Dendritic cell treated with granulocyte-macrophage colony-stimulating factor and Interleukin-4, amounts not matched to agents 40 ng/mL and 50 ng/mL, for 4 days (primary cell): ENCODE data around the gene VANGL1.

ENCODE experiments used
- H3K27ac Mint-ChIP-seq: one replicate; pipeline ENCODE4 v1.8.0; 2022; ENCODE audit warnings: mild to moderate bottlenecking, mixed read lengths
- H3K27me3 Mint-ChIP-seq: one replicate; pipeline ENCODE4 v1.8.0; 2022; ENCODE audit warnings: mild to moderate bottlenecking, mixed read lengths
- H3K36me3 Mint-ChIP-seq: one replicate; pipeline ENCODE4 v1.8.0; 2022; ENCODE audit warnings: low read depth, mixed read lengths
- H3K4me1 Mint-ChIP-seq: one replicate; pipeline ENCODE4 v1.8.0; 2022; ENCODE audit warnings: low read depth, mixed read lengths
- H3K4me3 Mint-ChIP-seq: one replicate; pipeline ENCODE4 v1.8.0; 2022; ENCODE audit warnings: mild to moderate bottlenecking, moderate library complexity, mixed read lengths
- H3K9me3 Mint-ChIP-seq: one replicate; pipeline ENCODE4 v1.8.0; 2022; ENCODE audit warnings: mixed read lengths
- intact Hi-C: fragments of 100-400 bp; cut with micrococcal nuclease; formaldehyde crosslinking; loops from one replicate; pipeline ENCODE4 v1.15.0; 2022

Gene VANGL1

GRCh38 chr1:115685029-115685705 is 43.4 kb downstream of the VANGL1 start:
- Mint-ChIP-seq H3K36me3 (peaks cover 3% of the 10 kb centered on the region), H3K4me3 (no peak overlapping the region), H3K4me1 (no peaks in the 10 kb centered on the region), H3K27ac (no peak overlapping the region), H3K27me3 (no peaks in the 10 kb centered on the region), H3K9me3 (no peaks in the 10 kb centered on the region)
- intact Hi-C loops = no loop called here

- H3K9me3 Mint-ChIP-seq = no peaks in the 10 kb centered on the region
- H3K27ac Mint-ChIP-seq = no peak overlapping the region
- H3K36me3 Mint-ChIP-seq = peaks cover 19% of the 10 kb centered on the region
- H3K4me1 Mint-ChIP-seq = no peaks in the 10 kb centered on the region
- H3K4me3 Mint-ChIP-seq = no peak overlapping the region
- no peaks in the 10 kb centered on the region for H3K27me3 Mint-ChIP-seq
- intact Hi-C loops = no loop called here
Observed at GRCh38 chr1:115687744-115688143, 46.0 kb downstream of the VANGL1 start.

- intact Hi-C loops = no loop called here
- Mint-ChIP-seq H3K4me1 (no peaks in the 10 kb centered on the region), H3K36me3 (peaks cover 19% of the 10 kb centered on the region), H3K27ac (no peak overlapping the region), H3K27me3 (no peaks in the 10 kb centered on the region), H3K4me3 (no peak overlapping the region), H3K9me3 (no peaks in the 10 kb centered on the region)
Observed at GRCh38 chr1:115690972-115691371, 49.2 kb downstream of the VANGL1 start.

- Mint-ChIP-seq H3K4me1 (no peaks in the 10 kb centered on the region), H3K4me3 (no peak overlapping the region), H3K27ac (no peak overlapping the region), H3K36me3 (peaks cover 19% of the 10 kb centered on the region), H3K27me3 (no peaks in the 10 kb centered on the region), H3K9me3 (no peaks in the 10 kb centered on the region)
- intact Hi-C loops = no loop called here
Observed at GRCh38 chr1:115692224-115692623, 50.5 kb downstream of the VANGL1 start.

DNA sequence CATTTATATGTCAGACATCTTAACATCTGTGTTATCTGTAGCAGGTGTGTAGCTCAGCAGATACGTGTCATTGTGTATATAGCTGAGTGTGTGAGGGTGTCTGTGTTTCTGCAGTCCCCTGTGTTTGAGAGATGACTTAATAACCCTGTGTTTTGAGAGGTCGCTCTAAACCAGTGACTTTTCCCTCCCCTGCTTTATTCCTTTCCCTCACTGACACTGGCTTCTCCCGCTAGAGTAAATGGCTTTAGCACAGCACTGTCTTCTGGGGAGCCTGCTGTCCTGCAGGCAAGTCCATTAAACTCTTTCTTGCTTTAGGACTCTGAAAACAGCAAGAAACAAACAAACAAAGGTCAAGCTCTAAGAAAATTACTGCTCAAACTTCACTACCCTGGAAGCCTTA is 53.0 kb downstream of the VANGL1 start:
- peaks cover 4% of the 10 kb centered on the region for H3K27me3 Mint-ChIP-seq
- H3K36me3 Mint-ChIP-seq = peaks cover 19% of the 10 kb centered on the region
- no peak overlapping the region for H3K27ac Mint-ChIP-seq
- no peaks in the 10 kb centered on the region for H3K4me1 Mint-ChIP-seq
- intact Hi-C loops = no loop called here
- H3K4me3 Mint-ChIP-seq = no peak overlapping the region
- no peaks in the 10 kb centered on the region for H3K9me3 Mint-ChIP-seq

- intact Hi-C loops = no loop called here
- no peak overlapping the region for H3K27ac Mint-ChIP-seq
- H3K4me3 Mint-ChIP-seq = no peak overlapping the region
- peaks cover 12% of the 10 kb centered on the region for H3K27me3 Mint-ChIP-seq
- no peaks in the 10 kb centered on the region for H3K9me3 Mint-ChIP-seq
- no peaks in the 10 kb centered on the region for H3K4me1 Mint-ChIP-seq
- no peaks in the 10 kb centered on the region for H3K36me3 Mint-ChIP-seq
Observed at GRCh38 chr1:115697619-115698018, 55.8 kb downstream of the VANGL1 start.

DNA sequence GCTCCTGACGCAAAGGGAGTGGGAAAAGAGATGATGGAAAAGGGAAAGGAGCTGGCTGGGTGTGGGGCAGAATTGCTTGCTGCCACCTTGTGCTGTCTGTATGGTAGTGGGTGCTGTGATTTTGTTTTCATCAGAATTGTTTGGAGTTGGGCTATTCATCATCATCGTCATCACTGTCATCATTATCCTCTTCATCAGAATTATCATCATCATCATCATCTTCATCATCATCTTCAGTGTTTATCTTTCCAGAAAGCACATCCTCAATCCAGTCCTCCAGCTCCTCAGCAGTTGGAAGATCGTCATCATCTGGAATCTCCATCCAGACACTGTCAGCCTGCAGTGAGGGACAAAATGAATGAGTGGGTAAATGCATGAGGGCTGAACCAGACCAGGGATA is 59.3 kb downstream of the VANGL1 start:
- Mint-ChIP-seq H3K27me3 (peaks cover 13% of the 10 kb centered on the region), H3K9me3 (no peaks in the 10 kb centered on the region), H3K4me3 (no peak overlapping the region), H3K4me1 (no peaks in the 10 kb centered on the region), H3K36me3 (no peaks in the 10 kb centered on the region), H3K27ac (no peak overlapping the region)
- intact Hi-C loops = no loop called here

DNA sequence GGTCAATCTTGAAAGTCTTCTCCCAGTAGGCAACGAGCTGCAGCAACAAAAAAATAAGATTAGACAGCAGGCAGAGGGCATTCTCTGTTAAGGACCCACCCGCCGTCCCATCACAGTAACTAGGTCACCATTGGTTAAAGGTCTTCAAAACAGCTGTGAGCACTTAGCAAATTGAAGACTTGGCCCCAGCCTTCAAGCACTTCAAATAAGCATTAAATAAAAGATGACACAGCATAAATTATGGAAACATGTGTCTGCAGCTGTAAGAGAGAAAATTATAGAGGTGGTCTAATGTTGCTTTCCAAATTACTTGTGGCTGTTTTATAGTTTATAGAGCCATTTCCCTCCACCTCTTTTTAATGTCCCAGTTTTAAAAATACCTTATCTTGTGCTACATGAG is 61.2 kb downstream of the VANGL1 start:
- intact Hi-C loops = no loop called here
- H3K36me3 Mint-ChIP-seq = no peaks in the 10 kb centered on the region
- H3K27me3 Mint-ChIP-seq = peaks cover 16% of the 10 kb centered on the region
- no peak overlapping the region for H3K4me3 Mint-ChIP-seq
- H3K27ac Mint-ChIP-seq = no peak overlapping the region
- H3K9me3 Mint-ChIP-seq = no peaks in the 10 kb centered on the region
- no peaks in the 10 kb centered on the region for H3K4me1 Mint-ChIP-seq

DNA sequence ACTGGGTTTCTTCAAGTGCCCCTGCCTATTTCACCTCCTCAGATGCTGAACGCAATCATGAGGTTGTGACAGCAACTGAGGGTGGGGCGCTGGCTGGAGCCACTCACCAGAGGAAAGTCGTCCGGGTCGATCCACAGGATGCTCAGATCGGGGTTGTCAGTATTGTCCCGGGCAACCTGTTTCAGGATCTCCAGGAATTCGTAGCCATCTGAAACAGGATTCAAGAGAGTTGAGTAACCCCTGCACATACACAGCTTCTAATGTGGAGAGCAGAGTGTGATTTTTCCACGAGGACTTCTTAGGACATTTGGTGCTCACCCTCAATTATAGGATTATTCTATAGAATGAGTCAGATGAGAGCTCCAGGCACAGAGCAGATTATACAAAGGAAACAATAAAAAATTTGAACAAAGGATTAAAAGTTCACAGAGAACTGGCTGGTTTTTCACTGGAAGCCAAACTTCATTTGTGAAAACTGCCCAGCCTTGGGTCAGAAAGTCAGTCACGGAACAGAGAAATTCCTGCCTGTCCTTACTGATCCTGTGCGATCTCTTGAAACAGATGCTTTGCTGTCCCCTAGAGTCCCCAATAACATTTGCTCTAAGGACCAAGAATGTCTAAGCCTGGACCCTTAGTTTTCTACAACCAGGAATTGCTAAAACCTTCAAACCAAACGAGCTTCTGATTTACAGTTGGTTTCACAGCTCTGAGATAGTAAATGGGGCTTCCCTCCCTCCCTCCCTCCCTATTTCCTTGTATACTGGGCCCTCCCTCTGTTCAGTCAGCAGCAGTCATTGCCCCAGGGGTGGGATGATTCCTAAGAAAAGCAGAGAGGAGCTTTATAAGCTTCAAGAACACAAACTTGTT is 63.5 kb downstream of the VANGL1 start:
- H3K4me3 Mint-ChIP-seq = no peak overlapping the region
- H3K4me1 Mint-ChIP-seq = no peaks in the 10 kb centered on the region
- intact Hi-C loops = no loop called here
- peaks cover 14% of the 10 kb centered on the region for H3K27me3 Mint-ChIP-seq
- H3K36me3 Mint-ChIP-seq = no peaks in the 10 kb centered on the region
- no peaks in the 10 kb centered on the region for H3K9me3 Mint-ChIP-seq
- H3K27ac Mint-ChIP-seq = no peak overlapping the region

GRCh38 chr1:115705963-115706362 is 64.2 kb downstream of the VANGL1 start:
- intact Hi-C loops = loop anchor here (2.0 kb wide), 1 partner anchor 97 kb away; no protein-coding TSS in a partner anchor
- H3K36me3 Mint-ChIP-seq = no peaks in the 10 kb centered on the region

DNA sequence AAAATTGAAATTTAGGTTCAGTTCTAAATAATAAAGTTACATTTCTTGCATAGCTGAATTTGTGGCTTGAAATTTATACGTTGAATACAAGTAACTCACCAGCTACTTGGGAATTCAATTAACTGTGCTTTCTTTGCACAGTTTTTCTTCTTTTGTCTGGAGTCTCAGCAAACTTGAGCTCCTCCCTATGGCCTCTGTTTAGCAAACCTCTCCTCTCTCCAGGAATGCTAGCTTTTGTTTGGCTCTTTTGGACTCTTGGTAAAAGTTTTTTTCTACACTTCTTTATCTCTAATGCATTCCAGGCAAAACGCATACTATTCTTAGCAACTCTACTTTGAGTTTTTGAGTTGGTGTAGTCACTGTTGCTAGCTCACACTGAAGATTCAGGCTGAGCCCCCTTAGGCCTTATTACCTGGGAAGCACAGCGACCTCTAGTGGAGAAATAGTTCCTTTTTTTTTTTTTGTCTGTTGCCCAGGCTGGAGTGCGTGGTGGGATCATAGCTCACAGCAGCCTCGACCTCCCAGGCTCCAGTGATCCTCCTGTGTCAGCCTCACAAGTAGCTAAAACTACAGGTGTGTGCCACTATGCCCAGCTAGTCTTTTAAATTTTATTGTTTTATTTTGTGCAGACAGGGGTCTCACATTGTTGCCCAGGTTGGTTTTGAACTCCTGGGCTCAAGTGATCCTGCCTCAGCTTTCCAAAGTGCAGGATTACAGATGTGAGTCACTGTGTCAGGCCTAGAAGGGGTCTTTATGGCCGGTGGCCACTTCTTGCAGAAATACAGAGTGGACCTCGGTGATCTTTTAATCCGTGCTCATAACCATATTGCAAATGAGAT is 65.0 kb downstream of the VANGL1 start:
- Mint-ChIP-seq H3K4me3 (no peak overlapping the region), H3K4me1 (no peaks in the 10 kb centered on the region), H3K9me3 (no peaks in the 10 kb centered on the region), H3K36me3 (no peaks in the 10 kb centered on the region), H3K27ac (no peak overlapping the region), H3K27me3 (peaks cover 14% of the 10 kb centered on the region)
- intact Hi-C loops = loop anchor here (2.0 kb wide), 1 partner anchor 98 kb away; no protein-coding TSS in a partner anchor

More at GRCh38 chr1:115705963-115706362, 64.2 kb downstream of the VANGL1 start:
- Mint-ChIP-seq H3K27me3 (peaks cover 15% of the 10 kb centered on the region), H3K4me1 (no peaks in the 10 kb centered on the region), H3K27ac (no peak overlapping the region), H3K9me3 (no peaks in the 10 kb centered on the region), H3K4me3 (no peak overlapping the region)

DNA sequence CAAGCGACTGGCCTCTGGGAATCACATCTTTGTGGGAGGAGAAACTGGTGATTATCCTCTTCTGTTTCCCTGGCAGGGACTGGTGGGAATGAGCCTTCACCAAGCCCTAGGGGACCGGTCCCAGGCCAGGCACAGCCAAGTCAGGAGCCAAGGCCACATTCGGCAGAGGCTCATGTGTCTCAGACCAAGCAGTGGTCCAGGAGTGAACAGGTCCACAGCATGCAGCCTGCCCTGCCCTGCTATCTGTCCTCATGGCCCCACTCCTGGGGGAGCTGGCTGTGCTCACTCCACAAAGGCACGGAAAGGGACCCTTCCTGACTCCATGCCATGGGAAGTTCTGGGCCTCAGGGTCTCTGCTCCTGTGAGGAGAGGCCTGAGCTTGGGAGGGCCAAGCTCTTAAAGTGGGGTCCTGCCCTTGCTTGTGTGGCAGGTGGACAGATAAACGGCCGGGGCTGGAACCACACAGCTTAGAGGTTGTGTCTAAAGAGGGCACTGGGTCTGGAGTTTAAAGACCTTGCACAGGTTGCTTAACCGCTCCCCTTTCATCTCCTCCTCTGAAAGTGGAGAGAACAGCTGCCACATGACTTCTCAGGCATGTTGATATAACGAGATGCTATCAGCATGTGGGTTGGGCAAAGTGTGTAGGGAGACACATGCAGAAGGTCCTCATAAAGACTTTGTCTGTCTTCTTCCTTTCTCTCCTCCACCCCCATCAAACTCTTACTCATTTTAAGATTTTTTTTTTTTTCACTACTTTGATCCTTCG is 69.3 kb downstream of the VANGL1 start:
- H3K36me3 Mint-ChIP-seq = no peaks in the 10 kb centered on the region
- no peaks in the 10 kb centered on the region for H3K9me3 Mint-ChIP-seq
- H3K27me3 Mint-ChIP-seq = peaks cover 10% of the 10 kb centered on the region
- intact Hi-C loops = no loop called here
- H3K4me1 Mint-ChIP-seq = no peaks in the 10 kb centered on the region
- no peak overlapping the region for H3K27ac Mint-ChIP-seq
- no peak overlapping the region for H3K4me3 Mint-ChIP-seq

DNA sequence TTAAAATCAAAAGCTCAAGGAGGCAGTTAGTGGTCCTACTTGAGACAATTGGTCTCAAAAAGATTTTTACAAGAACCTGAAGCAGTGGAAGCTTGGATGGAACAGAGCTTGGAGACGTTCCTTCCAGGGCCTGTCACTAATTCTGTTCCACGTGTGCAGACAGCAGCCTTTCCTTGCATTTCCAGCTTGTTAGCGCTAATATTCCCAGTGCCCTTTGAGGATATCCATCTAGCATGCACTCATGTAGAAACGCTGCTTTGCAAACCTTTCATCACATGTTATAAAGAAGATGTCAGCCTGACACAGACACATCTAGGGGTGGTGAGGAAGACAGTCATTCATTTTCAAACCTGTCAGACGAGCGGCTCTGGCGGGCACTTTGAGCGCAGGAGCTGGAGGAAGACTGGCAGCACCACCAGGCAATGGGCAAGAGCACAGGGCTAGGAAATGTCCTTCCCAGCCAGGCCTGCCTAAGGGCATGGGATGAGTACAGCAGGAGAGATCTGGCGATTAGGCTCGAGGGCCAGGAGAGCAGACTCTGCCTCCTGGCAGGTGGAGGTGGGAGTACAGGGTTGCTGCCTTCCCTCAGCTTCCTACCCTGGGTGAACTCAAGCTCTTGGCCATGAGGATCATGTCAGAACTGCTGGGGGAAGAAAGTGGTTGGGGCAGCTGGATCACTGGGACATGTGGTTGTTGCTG is 71.3 kb downstream of the VANGL1 start:
- intact Hi-C loops = no loop called here
- Mint-ChIP-seq H3K4me3 (no peak overlapping the region), H3K27me3 (peaks cover 7% of the 10 kb centered on the region), H3K36me3 (no peaks in the 10 kb centered on the region), H3K27ac (no peak overlapping the region), H3K4me1 (no peaks in the 10 kb centered on the region), H3K9me3 (no peaks in the 10 kb centered on the region)
